Panc1 (cell line): ENCODE data around the gene BTBD19. TPM values are rescaled to one million over a fixed set of nuclear protein-coding genes. Genes with fewer than 3 reads are reported as not detected.
"Not testable (repeated sequence)": the region's sequence is repeated elsewhere in the genome, so short reads cannot be mapped to it uniquely, and the experiment has no call there.

Experiments
- ATAC-seq: fragments of 200-7000 bp; cut with Tn5 transposase; 2 replicates; pipeline ENCODE4 v1.9.1; 2020; ENCODE audit warnings: mild to moderate bottlenecking, moderate library complexity
- BruUV-seq: library from RNA; stranded (reverse); fragments of 400-500 nt; replicated peaks from 2 replicates; lab custom pipeline; 2021; lab: Mats Ljungman, UMichigan
- CTCF ChIA-PET: fragments of 300-600 bp; sonication (Branson Sonifier 250); formaldehyde crosslinking; loops from one replicate; lab custom pipeline; 2022; ENCODE audit warnings: antibody characterized with exemption; lab: Charles Lee
- POLR2A ChIA-PET: fragments of 300-600 bp; sonication (Branson Sonifier 250); formaldehyde crosslinking; loops from one replicate; lab custom pipeline; 2022; ENCODE audit warnings: antibody characterized with exemption; lab: Charles Lee
- DNase-seq: peaks from one replicate; pipeline ENCODE4 v3.0.0-alpha.2; 2010; ENCODE audit warnings: low read depth, low spot score
- H3K27ac ChIP-seq: 2 replicates; pipeline ENCODE4 v1.5.1; 2011; ENCODE audit warnings: mild to moderate bottlenecking, low read length, inconsistent platforms
- H3K27me3 ChIP-seq: fragments of 200-500 bp; sonication (Bioruptor generic); 2 replicates; pipeline ENCODE4 v1.6.0; 2014; ENCODE audit warnings: low read length, inconsistent platforms; ENCODE audit not compliant: control insufficient read depth, insufficient read depth
- H3K36me3 ChIP-seq: fragments of 200-500 bp; sonication (Bioruptor generic); 2 replicates; pipeline ENCODE4 v1.5.1; 2014; ENCODE audit warnings: inconsistent platforms, mild to moderate bottlenecking, low read length, moderate library complexity; ENCODE audit not compliant: control insufficient read depth, insufficient read depth
- H3K4me1 ChIP-seq: 2 replicates; pipeline ENCODE4 v1.5.1; 2011; ENCODE audit warnings: inconsistent platforms, mild to moderate bottlenecking, low read length, moderate library complexity; ENCODE audit not compliant: control insufficient read depth, insufficient read depth
- H3K4me3 ChIP-seq, 2 experiments: 2 replicates each; pipeline ENCODE4 v1.5.1; 2011 to 2012; ENCODE audit warnings: low read depth in 2 of 2, low read length in 2 of 2, mild to moderate bottlenecking in 2 of 2, inconsistent platforms in 1 of 2, moderate library complexity in 1 of 2
- H3K9me3 ChIP-seq: fragments of 200-500 bp; sonication (Bioruptor generic); 2 replicates; pipeline ENCODE4 v1.5.1; 2014; ENCODE audit warnings: low read depth, mild to moderate bottlenecking, inconsistent platforms, low read length, moderate library complexity; ENCODE audit not compliant: control insufficient read depth, insufficient read depth
- POLR2AphosphoS5 ChIP-seq: IDR thresholded peaks from 2 replicates; pipeline ENCODE4 v1.6.1; 2012; ENCODE audit warnings: mild to moderate bottlenecking, low read depth, low read length, moderate library complexity
- SIN3A ChIP-seq: IDR thresholded peaks from 2 replicates; pipeline ENCODE4 v1.6.1; 2012; ENCODE audit warnings: low read depth, mild to moderate bottlenecking, low read length, moderate library complexity, borderline replicate concordance; ENCODE audit not compliant: insufficient read depth
- TCF7L2 ChIP-seq: IDR thresholded peaks from 2 replicates; pipeline ENCODE4 v1.6.1; 2011; ENCODE audit warnings: mild to moderate bottlenecking, low read depth, low read length, inconsistent platforms
- in situ Hi-C: cut with HindIII; loops from 2 replicates; pipeline ENCODE4 v1.10.0; 2016; ENCODE audit warnings: low sequenced_read_pairs, low pct_unique_long_range_greater_than_20kb
- intact Hi-C: fragments of 100-400 bp; cut with micrococcal nuclease; formaldehyde crosslinking; loops from one replicate; pipeline ENCODE4 v1.10.0; 2022; ENCODE audit not compliant: unreplicated experiment
- total RNA-seq: library from RNA; stranded (reverse); gene quantifications from one replicate; pipeline ENCODE4 v1.2.1, GENCODE V29; 2021; ENCODE audit not compliant: unreplicated experiment
- TF ChIP-seq, protein P1 (sequence below), 2 experiments: IDR thresholded peaks; 2 replicates each; pipeline ENCODE4 v1.6.1; 2011 to 2012; ENCODE audit warnings: low read depth in 2 of 2, control low read depth in 1 of 2, low read length in 1 of 2, mild to moderate bottlenecking in 1 of 2, moderate library complexity in 1 of 2; ENCODE audit not compliant: insufficient read depth in 1 of 2
- TF ChIP-seq, protein P2 (sequence below): fragments of 450-650 bp; IDR thresholded peaks from 2 replicates; pipeline ENCODE4 v1.5.1; 2017; ENCODE audit warnings: mild to moderate bottlenecking

Gene BTBD19
- total RNA-seq, 1 experiment from 2014 or later = 2.6 TPM

DNA sequence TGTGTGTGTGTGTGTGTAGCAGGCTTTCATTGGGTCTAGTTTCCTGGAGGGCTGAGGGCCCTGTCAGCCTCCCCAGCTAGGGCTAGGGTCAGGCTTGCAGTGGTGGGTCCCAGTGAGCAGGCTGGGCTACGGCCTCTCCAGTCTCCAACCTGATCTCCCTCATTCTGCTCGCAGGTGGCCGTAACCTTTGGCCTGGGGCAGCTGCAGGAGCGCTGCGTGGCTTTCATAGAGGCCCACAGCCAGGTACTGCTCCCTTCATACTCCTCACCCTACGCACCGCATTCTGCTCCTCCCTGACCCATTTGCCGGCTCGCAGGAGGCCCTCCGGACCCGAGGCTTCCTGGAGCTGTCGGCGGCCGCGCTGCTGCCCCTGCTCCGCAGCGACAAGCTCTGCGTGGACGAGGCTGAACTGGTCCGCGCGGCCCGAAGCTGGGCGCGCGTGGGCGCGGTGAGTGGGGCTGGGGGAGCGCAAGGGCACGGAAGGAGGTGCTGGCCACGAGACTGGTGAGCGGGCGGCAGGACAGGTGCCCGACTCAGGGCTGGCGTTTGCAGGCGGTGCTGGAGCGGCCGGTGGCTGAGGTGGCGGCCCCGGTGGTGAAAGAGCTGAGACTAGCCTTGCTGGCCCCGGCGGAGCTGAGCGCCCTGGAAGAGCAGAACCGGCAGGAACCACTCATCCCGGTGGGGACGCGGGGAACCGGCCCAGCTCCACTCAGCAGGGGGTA is 4.7 kb downstream of the BTBD19 start:
- TF ChIP-seq, protein P1, sequence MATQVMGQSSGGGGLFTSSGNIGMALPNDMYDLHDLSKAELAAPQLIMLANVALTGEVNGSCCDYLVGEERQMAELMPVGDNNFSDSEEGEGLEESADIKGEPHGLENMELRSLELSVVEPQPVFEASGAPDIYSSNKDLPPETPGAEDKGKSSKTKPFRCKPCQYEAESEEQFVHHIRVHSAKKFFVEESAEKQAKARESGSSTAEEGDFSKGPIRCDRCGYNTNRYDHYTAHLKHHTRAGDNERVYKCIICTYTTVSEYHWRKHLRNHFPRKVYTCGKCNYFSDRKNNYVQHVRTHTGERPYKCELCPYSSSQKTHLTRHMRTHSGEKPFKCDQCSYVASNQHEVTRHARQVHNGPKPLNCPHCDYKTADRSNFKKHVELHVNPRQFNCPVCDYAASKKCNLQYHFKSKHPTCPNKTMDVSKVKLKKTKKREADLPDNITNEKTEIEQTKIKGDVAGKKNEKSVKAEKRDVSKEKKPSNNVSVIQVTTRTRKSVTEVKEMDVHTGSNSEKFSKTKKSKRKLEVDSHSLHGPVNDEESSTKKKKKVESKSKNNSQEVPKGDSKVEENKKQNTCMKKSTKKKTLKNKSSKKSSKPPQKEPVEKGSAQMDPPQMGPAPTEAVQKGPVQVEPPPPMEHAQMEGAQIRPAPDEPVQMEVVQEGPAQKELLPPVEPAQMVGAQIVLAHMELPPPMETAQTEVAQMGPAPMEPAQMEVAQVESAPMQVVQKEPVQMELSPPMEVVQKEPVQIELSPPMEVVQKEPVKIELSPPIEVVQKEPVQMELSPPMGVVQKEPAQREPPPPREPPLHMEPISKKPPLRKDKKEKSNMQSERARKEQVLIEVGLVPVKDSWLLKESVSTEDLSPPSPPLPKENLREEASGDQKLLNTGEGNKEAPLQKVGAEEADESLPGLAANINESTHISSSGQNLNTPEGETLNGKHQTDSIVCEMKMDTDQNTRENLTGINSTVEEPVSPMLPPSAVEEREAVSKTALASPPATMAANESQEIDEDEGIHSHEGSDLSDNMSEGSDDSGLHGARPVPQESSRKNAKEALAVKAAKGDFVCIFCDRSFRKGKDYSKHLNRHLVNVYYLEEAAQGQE (IDR thresholded peaks at IDR 0.05; ENCODE audit: insufficient read depth in 1 of 2, low read depth in 2 of 2, low read length in 1 of 2) = no peak
- no peak for TF ChIP-seq SIN3A
- no peak for TF ChIP-seq POLR2AphosphoS5
- TF ChIP-seq TCF7L2 = no peak
- TF ChIP-seq, protein P2, sequence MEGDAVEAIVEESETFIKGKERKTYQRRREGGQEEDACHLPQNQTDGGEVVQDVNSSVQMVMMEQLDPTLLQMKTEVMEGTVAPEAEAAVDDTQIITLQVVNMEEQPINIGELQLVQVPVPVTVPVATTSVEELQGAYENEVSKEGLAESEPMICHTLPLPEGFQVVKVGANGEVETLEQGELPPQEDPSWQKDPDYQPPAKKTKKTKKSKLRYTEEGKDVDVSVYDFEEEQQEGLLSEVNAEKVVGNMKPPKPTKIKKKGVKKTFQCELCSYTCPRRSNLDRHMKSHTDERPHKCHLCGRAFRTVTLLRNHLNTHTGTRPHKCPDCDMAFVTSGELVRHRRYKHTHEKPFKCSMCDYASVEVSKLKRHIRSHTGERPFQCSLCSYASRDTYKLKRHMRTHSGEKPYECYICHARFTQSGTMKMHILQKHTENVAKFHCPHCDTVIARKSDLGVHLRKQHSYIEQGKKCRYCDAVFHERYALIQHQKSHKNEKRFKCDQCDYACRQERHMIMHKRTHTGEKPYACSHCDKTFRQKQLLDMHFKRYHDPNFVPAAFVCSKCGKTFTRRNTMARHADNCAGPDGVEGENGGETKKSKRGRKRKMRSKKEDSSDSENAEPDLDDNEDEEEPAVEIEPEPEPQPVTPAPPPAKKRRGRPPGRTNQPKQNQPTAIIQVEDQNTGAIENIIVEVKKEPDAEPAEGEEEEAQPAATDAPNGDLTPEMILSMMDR = no peak
- Histone ChIP-seq H3K36me3 (no peaks in the 10 kb centered on the region), H3K27ac (peak overlapping the region; percentile 39), H3K4me3 (peak overlapping the region; percentile 42 to 66), H3K4me1 (peaks cover 37% of the 10 kb centered on the region), H3K9me3 (no peaks in the 10 kb centered on the region), H3K27me3 (no peaks in the 10 kb centered on the region)
- DNase-seq (no peak), ATAC-seq (peak; percentile 33)
- intact Hi-C loops (loop anchor here (10.0 kb wide), 1 partner anchor 78 kb away; the partner anchor contains the start of genes KIF2C and RNU5D-1), in situ Hi-C loops (no loop called here)
- CTCF ChIA-PET = interaction anchor here (1.5 kb wide), 1 partner anchor 20 kb away, joined by 4 read pairs; no protein-coding TSS in a partner anchor
- no TSS peak for BruUV-seq
- POLR2A ChIA-PET = interaction anchor here (0.7 to 1.3 kb wide), 3 partner anchors 13 to 83 kb away, joined by 3 to 5 read pairs (median 3); partner anchors contain the start of gene PLK3

DNA sequence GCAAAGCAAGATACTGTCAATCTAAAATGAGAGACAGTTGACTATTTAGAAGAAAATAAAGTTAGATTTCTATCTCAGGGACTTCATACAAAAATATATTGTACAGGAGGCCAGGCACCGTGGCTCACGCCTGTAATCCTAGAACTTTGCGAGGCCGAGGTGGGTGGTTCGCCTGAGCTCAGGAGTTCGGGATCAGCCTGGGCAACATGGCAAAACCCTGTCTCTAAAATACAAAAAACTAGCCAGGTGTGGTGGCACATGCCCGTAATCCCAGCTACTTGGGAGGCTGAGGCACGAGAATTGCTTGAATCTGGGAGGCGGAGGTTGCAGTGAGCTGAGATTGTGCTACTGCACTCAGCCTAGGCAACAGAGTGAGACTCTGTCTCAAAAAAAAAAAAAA is 7.6 kb downstream of the BTBD19 start:
- CTCF ChIA-PET, ATAC-seq, H3K4me3 ChIP-seq, H3K9me3 ChIP-seq, BruUV-seq, H3K27ac ChIP-seq, DNase-seq, H3K27me3 ChIP-seq, H3K36me3 ChIP-seq, in situ Hi-C loops: not testable (repeated sequence)
- intact Hi-C loops = loop anchor here (10.0 kb wide), 1 partner anchor 81 kb away; the partner anchor contains the start of genes KIF2C and RNU5D-1
- POLR2A ChIA-PET = interaction anchor here (0.6 to 0.8 kb wide), 2 partner anchors 16 to 21 kb away, joined by 3 read pairs; partner anchors contain the start of gene PLK3
- H3K4me1 ChIP-seq = peaks cover 12% of the 10 kb centered on the region; the same call in 1 of the 2 replicates
